ENCODE results near the gene GRM7.

GRCh38 chr3:7015683-7016440, 154.9 kb downstream of the GRM7 start:
- TF ChIP-seq CTCF (IDR thresholded peaks at IDR 0.05) (no peak), POLR2A (IDR thresholded peaks at IDR 0.05) (no peak), POLR2AphosphoS5 (IDR thresholded peaks at IDR 0.05) (no peak)
